HG03060 (cell line): ENCODE results near the gene WFS1.

ENCODE experiments used
- ATAC-seq: cut with Tn5 transposase; IDR thresholded peaks from one replicate; pipeline ENCODE4 v1.9.1; 2021; ENCODE audit warnings: low read depth, moderate number of reproducible peaks; ENCODE audit not compliant: unreplicated experiment

The WFS1 gene

DNA sequence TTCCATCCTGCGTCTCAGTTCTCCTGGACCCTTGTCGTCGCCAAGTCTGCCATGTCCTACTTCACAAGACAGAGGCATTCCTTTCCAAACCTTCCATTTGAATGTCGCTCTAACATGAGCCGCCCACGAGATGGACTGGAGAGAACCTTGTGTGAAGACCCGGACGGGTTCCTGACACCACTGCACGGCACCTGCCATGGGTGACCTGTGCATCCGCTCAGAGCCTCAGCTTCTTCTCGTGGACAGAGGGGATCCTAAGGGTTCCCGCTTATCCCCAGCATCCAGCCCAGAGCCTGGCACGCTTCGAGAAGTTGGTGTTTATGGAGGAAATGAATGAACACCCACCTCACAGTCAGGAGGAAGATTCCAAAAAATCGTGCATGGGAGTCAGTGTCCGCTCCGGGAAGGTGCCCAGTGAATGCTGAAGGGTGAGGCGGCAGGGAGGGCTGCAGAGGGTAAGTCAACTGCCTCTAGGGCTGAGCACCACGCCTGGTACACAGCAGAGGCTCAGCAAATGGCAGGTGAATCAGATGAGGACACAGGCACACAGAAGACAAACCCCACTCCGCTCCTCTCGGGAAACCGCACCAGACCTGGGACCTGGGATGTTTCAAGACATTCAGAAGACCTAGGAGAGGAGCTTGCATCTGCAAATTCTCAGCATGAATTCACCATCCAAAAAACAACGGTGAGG, 52.6 kb downstream of the WFS1 start:
- ATAC-seq, result no peak

DNA sequence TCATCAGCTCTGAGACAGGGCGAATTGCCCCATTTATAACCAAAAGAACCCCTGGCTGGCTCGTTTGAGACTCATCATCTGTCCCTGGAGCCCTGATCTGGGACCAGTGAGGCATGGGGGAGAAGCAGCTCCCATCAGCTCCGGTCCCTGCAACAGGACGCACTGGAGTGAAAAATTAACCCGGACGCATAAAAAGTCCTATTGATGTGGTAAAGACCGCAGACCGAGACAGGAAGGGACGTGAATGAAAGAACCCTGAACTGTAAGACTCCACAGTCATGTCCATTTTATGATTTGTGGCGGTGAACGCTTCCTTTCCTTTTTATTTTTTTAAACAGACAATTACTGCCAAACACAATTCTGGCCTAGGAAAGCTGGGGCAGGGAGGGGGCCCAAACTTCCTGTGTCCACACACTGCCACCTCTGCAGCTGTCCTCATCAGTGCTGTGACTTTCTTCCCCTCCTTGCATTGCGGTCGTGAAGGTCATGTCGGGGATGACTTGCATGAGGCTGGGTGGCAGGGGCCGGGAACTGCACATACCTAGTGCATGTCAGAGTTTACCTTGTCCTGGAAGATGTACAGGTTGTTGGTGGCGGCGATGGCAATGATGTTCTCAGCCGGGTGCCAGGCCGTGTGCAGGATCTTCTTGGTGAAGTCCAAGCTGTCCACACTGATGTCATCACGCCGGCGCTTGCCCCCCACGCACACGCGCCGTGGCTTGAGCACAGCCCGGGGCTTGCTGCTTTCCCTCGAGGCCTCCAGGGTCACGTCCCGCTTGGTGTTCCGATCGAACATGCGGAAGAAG, 53.3 kb downstream of the WFS1 start:
- no peak for ATAC-seq

DNA sequence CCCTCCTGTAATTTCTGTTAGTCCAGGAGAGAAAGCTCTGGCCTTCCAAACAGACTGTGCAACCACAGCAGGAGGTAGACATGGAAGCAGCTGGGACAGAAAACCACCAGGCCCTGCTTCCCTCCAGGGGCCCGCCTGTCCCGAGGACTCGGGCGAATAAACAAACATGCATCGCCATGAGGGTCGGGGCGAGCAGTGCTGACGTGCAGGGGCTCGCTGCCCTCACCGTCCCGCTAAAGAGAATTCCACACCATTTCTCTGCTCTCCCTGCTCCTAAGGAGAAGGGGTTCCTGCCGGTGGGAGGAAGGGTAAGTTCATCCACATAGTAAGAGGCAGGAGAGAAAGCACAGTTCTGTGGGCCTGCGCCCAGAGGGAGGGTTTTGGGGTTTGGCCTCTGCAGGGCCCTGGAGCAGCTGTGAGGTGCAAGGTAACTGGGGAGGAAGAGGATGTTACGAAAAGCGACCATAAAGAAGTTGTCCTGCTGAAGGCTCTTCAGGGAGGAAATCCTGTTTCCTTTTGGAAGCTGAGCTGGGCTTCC, 54.9 kb downstream of the WFS1 start:
- no peak for ATAC-seq

DNA sequence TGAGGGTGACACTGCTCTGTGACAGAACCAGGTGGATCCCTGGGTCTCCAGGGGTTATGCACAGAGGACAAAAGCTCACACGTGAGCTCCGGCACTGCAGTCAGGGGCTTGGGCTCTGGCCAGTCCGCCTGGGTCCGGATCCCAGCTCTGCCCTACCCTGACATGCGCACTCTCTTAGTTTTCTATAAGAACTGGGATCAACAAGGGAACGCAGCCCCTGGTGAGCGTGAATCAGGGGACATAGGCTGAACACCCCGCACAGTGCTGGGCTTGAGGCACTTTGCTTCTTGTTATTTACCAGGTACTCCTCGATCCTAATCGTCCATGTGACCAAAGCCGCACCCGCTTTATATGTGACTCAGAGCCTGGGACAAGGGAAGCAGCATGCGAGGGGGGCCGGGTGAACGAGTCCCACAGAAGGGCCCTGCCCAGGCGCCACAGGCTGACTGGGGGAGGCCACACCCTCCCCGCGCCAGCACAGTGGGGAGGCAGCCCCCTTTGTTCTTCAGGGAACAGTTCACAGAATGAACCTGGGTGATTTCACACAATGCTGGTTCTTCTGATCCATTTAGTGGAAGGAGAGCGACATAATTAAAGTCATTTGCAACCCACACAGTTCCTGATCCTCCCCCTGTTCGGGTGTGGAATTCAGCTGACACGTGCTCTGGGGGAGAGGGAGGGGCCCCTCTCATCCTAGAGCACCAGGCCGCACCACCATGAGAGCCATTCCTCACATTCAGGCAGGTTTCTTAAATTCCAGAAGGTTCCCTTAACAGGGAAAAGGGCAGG, 55.5 kb downstream of the WFS1 start:
- ATAC-seq, result no peak

DNA sequence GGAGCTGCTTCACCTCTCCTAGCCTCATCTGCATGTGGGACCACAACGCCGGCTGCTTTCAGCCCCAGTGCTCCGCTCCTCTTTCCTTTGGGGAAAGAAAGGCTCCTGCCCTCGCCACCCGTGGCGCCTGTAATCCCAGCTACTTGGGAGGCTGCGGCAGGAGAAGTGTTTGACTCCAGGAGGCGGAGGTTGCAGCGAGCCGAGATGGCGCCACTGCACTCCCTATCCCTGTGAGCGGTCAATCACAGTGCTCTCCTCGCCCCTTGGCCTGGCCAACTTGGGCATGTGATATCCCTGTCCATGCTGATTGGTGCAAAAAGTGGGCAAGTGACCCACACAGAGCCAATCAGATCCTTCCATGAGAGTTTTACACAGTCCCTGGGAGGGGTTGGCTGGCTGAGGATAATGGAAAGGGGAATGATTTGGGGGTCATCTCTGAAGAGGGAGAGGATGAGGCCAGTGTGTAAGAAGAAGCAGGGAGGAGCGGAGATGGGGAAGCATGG, 56.2 kb downstream of the WFS1 start:
- ATAC-seq, result no peak

DNA sequence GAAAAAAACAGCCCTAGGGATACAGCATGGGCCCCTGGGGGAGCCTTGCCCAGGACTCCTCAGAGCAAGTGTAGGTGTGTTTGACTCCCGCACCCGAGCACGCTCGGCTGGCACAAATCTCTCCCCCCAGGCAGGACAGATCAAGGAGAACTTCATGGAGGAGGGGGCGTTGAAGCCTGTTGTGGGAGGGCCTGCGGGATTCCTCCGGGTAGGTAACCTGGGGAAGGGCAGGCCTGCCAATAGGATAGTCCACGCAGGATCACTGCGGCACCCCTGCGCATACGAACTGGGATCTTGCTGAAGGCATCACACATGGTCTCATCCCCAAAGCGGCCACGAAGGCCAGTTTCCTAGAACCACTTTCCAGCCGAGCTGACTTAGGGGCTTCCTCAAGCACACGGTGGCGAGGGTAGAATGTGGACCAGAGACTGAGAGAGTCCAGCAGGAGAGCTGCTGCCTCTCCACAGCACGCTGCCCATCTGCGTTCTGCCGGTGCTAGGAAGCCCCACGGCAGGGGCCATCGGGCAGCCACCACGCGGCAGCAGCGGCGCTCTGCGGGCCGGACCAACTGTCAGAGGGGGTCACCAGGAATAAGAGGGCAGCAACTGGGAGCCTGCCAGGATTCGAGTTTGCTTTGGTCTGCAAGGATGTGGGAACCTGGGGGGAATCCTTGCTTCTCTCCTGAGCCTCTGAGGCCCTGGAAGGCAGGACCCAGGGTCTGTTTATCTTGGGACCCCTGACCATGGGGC, 56.8 kb downstream of the WFS1 start:
- ATAC-seq, result no peak

DNA sequence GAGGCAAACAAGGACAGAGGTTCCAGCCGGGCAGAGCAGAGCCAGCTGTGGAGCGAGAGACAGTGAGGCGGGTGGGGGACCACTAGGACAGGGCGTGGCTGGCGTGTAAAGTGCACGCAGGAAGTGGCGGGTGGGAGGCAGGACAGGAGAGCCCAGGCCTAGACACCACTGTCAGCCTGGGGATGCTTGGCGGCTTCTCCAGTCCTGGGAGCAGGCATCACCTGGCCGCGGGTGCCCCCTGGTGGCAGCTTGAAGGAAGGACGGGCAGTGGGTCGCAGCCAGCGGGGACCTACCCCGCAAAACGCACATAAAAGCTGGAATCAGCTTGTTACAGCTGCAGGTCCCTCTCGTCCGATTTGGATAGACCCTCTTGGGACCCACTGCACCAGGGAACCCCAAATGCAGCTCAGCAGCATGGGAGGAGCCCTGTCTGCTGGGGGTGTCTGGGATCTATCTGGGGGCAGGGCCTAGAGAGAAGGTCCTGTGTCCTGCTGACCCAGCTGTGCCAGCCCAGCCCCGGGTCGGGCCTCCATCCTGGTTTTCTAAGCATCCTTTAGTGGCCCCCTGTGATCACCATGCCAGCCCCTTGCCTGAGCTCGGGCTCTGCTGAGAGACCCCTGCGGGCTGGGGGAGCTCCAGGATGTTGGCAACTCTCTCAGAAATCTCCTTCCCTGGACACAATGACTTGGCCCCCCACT, 57.7 kb downstream of the WFS1 start:
- no peak for ATAC-seq

DNA sequence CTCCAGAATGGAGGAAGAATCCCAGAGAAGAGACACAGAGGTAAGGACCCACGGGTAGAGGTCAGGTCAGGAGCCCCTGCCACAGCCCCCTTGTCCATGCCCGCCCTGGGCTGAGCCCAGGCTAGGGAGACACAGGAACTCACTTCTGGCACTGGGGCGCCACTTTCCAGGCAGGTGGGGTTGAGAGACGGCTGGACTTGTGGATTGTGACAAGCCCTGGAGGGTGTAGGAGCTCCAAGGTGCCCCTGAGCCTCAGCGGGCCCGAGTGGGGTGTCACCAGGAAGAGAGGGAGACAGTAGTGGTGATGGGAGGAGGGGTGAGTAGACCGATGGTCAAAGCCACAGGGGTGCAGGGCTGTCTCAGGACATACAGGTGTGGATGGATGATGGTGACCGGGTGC, 58.9 kb downstream of the WFS1 start:
- ATAC-seq, result no peak

DNA sequence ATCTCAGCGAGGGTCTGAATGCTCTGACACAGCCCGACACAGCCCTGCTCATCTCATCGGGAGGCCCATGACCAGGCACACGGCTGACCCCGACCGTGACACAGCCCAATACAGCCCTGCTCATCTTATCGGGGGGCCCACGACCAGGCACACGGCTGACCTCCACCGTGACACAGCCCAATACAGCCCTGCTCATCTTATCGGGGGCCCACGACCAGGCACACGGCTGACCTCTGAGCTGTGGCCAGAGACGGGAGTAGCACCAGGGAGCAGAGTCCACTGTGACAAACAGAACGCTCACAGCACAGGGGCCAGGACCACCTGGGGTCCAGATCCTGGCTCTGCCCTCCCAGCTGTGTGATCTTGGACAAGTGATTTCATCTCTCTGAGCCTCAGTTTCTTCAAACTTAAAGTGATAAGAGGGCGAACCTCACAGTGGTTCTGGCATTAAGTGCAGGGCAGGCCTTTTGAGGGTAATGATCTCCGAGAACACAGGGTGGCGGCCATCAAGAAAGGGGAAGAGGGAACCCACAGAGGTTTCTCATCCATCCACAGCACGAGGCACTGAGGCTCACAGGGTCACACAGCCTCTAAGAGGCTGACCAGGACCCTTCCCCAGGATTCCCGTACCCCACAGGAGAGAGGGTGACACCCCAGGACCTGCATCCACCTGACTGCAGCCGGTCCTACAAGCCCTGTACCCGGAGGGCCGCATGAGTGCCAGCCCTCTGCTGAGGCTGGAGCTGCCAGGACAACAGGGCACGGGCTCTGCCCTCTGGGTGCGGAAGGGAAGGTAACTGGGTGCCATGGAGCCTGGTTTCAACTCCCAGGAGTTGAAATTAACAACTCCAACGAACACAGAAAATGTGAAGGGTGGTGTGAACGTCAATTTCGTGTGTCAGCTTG, 60.1 kb downstream of the WFS1 start:
- ATAC-seq, result no peak

DNA sequence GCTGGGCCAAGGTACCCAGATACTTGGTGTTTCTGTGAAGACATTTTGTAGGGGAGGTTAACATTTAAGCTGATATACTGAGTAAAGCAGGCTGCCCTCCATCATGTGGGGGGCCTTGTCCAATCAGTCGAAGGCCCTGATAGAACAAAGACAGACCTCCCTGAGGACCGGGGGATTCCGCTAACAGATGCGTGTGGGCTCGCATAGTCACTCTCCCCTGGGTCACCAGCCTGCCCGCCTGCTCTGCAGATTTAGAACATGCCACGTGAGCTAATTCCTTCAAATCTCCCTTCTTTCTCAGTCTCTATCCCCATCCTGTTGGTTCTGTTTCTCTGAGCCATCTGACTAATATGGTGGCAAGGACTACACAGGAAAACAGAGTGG, 60.7 kb downstream of the WFS1 start:
- no peak for ATAC-seq

DNA sequence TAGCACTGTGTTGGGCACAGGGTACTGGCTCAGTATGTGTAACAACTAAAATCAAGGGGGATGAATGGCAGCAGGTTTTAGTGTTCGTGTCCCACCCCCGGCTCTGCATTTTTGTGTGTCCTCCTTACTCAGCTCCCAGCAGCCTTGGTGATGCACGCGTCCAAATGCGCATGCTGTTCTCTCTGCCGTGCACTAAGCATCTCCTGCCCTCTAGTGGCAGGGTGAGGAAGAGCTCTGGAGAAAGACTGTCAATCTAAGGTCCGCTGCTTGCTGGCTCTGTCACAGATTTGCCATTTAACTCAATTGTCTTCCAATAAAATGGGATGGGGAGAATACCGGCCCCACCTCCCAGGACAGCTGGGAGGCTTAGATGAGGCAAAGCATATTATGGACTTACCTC, 61.4 kb downstream of the WFS1 start:
- no peak for ATAC-seq

DNA sequence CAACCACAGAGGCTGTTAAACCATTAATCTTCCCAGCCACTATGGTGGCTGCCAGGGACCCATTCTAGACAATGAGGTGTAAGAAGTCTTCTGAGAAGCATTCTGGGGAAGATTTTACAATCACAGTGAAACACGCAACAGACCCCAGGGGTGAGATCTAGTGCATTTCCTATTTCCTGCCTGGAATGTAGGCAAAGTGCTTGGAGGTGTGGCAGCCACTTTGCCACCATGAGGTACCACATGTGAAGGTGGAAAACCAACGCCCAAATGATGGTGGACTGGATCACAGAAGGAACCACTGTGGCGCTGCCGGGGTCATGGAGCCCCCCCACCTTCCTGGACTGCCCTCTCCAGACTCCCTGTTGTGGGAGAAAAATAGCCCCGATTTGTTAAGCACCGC, 61.8 kb downstream of the WFS1 start:
- ATAC-seq, result no peak

DNA sequence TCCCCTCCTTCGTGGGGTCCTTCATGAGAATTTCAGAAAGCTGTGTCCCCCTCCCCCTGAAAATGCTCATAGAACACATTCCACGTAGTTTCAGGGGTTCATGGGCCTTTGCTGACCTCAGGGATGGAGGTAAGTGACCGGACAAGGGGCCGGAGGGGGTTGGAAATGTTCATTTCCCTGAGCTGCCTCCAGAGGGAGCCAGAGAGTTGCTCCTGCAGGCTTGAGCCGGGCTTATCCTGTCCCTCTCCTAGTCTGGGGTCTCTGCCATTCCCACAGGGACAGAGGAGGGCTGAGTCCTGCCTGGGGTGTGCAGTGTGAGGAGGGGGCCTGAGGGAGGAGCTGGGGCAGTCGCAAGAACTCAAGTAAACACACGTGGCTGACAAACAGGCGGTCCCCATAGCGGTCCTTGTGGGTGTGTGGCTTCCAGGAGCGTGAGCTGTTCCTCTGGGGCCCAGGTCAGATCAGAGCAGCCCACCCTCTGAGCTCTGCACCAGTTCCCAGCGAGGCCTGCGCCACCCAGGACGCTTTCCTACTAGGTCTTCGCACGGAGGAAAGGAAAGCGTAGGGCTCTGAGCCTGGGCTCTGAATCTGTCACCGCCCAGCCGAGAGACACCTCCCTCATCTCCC, 62.5 kb downstream of the WFS1 start:
- no peak for ATAC-seq

DNA sequence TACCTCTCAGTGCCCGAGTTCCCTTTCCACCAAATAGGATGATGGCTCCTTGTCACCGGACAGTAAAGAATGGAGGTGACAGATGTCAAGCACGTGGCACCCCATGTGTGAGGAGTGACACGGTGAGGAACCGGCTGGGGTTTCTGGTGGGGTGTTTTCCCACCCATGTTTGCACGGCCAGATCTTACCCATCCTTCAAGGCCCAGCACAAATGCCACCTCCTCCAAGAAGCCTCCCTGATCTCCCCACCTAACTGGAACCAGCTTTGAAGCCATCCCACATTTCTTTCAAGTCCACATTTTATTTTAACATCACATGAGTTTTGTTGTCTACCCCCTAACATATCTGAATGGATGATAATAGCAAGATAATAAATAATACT, 63.0 kb downstream of the WFS1 start:
- ATAC-seq, result no peak

DNA sequence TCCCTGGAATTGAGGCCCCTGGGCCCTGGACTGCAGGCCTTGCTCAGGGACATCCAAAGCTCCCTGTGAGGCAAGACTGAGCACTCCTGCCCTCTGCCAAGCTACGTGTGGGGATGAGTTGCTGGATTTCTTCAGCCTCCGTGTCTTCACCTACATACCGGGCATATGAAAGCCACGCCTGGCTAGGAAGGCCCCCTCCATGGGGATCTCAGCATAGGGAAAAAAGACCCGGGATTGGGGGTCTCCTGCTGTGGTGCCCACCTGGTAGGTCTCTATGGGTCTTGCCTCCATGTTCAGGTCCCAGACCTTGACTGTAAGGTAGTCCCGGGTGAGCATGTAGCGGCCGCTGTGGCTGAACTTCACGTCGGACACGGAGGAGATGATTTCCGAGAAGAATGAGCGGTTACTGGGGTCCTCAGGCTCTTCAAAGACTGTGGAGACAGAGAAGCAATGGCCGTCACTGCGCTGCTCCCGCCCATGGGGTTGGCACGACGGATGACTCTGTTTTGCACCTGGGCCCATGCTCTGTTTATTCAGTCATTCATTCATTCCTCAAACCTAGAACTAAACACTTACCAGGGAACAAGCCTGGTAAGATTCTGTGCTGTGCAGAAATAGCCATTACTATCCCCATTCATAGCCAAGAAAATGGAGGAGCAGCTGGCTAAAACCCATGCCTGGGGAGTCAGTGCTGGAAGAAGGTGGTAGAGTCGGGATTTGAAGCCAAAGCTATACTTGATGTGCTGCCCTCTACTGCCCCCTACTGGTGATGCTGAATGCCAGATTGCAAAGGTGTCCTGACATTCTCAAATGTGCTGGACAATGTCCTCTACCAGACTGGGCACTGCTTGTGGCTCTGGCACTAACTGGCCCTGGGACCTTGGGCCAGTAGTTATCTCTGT, 63.9 kb downstream of the WFS1 start:
- ATAC-seq, result no peak

DNA sequence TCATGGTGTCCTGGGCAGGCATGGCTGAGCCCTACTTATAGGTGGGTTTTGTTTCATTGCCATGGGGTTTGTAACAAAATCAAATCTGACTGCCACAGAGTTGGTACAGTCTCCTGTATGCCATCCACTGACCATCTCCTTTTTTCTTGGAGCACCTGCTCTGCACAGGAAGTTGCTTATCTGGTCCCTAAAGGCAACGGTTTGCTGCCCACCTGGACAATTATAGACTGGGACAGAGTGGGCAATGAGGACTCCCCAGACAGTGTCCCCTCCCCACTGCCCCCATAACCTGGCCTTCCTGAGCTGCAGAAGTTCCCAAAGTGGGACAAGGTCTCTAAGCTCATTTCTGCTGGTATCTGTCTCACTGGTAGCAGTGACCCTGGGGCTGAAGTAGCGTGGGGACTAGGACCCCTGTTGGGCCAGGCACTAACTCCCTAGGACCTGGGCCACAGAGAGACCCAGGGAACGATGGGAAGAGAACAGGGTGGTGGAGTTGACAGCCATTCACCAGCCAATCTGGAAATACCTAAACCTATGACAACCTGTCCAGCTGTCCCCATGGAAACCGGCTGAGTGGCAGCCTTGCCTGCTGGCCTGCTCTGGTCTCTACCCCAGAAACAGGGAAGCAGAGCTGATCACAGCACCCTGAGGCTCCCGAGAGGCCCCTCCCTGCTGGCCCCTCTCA, 64.7 kb downstream of the WFS1 start:
- no peak for ATAC-seq
